ENCODE results near the gene WNT9A.
"Not testable (repeated sequence)": the region's sequence is repeated elsewhere in the genome, so short reads cannot be mapped to it uniquely, and the experiment has no call there.

The WNT9A gene

GRCh38 chr1:227922501-227923352, 25.0 kb downstream of the WNT9A start:
- no peak for DNase-seq

DNA sequence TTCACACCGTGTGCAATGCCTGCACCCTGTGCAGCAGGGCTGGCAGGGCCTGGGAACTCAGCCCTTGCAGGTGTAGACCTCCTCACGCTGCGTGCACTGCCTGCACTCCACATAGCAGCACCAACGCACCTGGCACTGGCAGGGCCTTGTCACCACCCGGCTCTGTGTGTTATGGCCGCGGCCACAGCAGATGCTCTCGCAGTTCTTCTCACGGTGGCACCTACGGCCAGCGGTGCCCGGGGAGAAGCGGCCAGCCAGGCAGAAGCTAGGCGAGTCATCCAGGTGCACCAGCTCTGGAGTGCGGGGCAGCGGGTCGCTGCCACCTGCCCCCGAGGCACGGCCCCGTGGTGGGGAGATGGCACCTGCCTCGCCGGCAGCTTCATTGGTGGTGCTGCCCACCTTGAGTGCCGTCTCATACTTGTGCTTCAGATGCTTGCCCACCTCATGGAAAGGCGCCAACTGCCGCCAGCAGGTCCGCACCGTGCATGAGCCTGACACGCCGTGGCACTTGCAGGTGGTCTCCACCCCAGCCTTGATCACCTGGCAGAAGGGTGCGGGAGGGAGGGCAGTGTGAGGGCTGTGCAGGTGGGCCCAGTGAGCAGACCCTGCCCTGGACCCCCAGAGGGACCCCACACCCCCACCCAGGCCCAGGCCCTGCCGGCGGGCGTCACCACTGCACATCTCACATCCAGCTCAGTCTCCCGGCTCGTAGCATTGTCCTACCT, 26.1 kb downstream of the WNT9A start:
- DNase-seq: no peak

GRCh38 chr1:227920896-227921295, 26.8 kb downstream of the WNT9A start:
- DNase-seq: no peak

DNA sequence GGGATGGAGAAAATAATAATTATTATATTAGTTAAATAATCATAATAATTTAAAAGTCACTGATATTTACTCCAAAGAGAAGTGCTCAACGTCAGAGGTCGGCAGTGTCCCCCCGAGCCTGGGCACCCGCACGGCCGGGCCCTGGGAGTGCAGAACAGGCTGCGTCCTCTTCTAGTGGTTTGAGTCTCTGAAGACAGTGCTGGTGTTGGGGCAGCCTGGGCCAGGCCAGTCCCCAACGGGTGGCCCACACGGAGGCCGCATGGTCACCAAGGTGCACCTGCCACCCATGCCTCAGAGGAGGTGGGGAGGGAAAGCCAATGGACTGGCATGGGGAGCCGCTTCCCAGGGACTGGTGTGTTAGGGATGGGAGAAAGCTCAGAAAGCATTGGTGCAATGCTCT, 27.3 kb downstream of the WNT9A start:
- no peak for DNase-seq

DNA sequence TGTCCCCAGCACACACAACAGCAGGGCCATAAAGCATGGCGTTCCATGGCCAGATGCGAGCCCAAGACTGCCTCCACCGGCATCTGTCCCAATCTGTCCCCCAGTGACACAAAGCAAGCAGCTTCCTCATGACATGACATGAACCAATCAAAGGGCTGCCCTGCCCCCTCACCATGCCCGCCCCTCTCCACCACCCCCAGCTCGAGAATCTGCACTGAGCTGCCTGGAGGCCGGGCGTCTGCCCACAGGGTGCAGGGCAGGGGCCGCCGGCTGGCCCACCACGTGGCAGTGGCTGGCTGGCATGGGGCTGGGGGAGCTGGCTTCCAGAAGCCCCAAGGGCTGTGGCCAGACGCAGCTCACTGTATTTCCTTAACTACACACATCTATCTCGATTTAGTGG, 27.8 kb downstream of the WNT9A start:
- no peak for DNase-seq

DNA sequence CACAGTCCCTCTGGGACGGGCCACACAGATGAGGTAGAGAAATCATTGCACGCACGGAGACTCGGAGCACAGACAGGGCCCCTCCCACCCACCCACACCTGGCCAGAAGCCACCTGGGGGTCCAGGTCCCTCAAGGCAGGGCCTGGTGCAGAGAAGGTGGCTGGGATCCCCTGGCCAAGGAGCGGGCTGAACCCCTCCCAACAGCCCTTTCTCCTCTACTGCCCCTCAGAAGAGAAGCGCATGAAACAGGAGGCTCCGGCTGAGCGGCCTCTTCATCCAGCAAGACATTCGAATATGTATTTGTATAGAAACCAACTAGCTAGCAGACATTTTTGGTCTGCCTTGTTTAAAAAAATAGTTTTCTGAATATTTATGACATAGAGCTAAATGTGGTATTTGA, 29.0 kb downstream of the WNT9A start:
- no peak for DNase-seq

GRCh38 chr1:227918083-227918700, 29.5 kb downstream of the WNT9A start:
- DNase-seq: no peak

GRCh38 chr1:227917081-227917950, 30.4 kb downstream of the WNT9A start:
- DNase-seq: no peak

GRCh38 chr1:227916655-227917054, 31.1 kb downstream of the WNT9A start:
- no peak for DNase-seq

DNA sequence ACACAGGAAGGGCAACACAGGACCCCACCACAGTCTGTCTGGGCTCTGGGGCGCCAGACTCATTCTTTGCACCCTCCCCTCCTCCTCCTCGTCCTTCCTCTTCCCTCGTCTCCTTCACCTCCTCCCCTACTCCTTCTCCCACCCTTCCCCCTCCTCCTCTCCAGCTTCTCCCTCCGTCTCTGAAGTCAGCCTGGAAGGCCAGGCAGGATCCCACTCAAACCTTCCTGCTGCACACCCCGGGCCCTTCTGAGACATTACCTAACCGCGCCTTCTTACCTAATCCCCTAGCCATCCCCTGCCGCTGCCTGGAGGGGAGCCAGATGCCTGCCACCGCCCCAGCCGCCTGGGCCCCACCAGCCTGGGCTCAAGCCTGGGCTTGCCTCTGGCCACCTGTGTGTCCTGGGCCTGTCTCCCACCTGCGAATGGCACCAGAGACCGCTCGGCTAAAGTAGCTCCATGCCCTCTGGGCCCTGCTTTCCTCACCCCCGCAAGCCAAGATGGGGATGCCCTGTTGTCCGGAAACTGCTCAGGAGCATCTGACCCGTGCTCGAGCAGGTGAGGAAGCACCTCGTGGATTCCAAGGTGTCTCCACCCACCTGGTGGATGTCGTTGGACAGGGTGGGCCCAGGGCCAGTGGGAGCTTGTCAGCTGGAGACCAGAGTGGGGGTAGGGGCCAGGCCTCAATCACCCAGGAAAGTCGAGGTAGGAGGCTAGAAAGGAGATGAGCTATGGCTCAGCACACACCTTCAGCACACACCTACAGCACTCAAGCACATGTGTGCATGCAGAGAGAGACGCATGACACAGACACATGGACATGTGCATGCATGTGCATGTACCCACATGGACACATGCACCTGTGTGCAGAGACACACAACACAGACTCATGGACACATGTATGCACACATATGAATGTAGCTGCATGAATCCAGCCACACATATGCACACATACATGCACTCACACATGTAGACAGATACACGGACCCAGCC, 31.9 kb downstream of the WNT9A start:
- peak; percentile 81 for DNase-seq

- peak; percentile 19 for DNase-seq
These were observed 32.8 kb downstream of the WNT9A start for GRCh38 chr1:227914801-227915563.

GRCh38 chr1:227913764-227914721, 33.7 kb downstream of the WNT9A start:
- DNase-seq: peak; percentile 93

DNA sequence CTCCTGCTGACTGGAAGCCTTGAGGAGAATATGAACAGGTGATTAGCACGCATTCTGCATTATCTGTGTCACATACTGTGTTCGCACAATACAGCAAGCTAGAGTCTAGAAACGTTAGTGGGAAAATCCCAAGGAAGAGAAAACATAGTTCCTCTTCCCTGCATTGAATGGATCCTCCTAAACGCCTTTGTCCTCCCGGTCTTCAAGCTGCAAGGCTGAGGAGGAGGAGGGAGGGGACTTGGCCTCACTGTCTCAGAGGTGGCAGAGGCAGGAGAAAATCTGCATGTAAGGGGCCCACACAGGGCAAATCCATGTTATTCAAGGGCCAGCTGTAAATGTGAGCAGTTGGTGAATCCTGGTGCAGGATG, 34.4 kb downstream of the WNT9A start:
- DNase-seq: no peak

GRCh38 chr1:227912866-227913265, 34.9 kb downstream of the WNT9A start:
- no peak for DNase-seq

DNA sequence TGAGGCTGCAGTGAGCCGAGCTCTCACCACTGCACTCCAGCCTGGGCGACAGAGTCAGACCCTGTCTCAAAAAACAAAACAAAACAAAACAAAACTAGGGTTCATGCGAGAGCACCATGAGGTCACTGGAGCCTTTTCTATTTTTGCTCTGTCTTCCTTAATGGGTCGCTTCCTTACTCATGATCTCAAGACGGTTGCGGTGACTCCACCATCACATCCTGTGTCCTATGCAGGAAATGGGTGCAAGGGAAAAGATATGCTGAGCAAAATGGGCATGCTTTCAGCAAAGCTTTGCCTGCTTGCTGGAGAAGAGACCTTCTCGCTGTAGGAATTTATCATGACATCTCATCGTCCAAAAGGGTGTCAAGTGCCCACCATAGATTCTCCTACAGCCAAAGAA, 36.4 kb downstream of the WNT9A start:
- DNase-seq: no peak

- DNase-seq: no peak
These were observed 37.1 kb downstream of the WNT9A start for GRCh38 chr1:227910511-227911153.

DNA sequence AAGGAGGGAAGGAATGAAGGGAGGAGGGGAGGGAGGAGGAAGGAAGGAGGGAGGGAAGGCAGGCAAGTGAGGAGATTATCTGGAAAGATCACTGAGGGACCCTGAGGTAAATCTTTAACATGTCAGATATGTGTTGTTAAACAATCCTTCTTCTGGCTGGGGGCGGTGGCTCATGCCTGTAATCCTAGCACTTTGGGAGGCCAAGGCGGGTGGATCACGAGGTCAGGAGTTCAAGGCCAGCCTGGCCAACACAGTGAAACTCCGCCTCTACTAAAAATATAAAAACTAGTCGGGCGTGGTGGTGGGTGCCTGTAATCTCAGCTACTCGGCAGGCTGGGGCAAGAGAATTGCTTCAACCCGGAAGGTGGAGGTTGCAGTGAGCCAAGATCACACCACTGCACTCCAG, 37.8 kb downstream of the WNT9A start:
- not testable (repeated sequence) for DNase-seq

GRCh38 chr1:227909188-227909587, 38.5 kb downstream of the WNT9A start:
- no peak for DNase-seq

DNA sequence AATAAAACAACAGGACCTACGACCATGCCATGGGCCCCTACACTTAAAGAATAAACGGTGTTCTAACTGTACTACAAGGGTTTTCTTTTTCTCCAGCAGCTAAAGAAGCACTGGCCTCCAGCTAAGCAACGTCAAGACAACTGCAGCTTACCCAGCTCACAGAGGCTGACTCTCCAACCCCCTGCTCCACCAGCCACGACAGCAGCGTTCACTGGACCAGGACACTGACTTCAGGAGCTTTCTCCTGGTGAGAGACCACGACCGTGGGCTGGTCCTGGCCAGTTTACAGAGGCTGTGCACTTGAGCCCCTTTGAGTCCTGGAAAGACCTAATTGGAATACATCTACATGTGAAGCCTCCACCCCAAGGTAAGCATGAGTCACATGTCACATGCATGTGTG, 39.4 kb downstream of the WNT9A start:
- DNase-seq: no peak

Measured in COR-L47 (cell line).